Measurements from ENCODE around the gene CYP3A5.
"Not testable (repeated sequence)": the region's sequence is repeated elsewhere in the genome, so short reads cannot be mapped to it uniquely, and the experiment has no call there.

Gene CYP3A5

GRCh38 chr7:99685129-99685758 is 5.4 kb upstream of the CYP3A5 start:
- no peak for DNase-seq

GRCh38 chr7:99679032-99679399 is 780 bp downstream of the CYP3A5 start:
- no peak for DNase-seq

- DNase-seq, result no peak
Observed at GRCh38 chr7:99677648-99678045, 2.1 kb downstream of the CYP3A5 start.

GRCh38 chr7:99677013-99677647 is 2.7 kb downstream of the CYP3A5 start:
- DNase-seq, result no peak

- no peak for DNase-seq
Observed at GRCh38 chr7:99674995-99675742, 4.6 kb downstream of the CYP3A5 start.

GRCh38 chr7:99672573-99672972 is 7.2 kb downstream of the CYP3A5 start:
- no peak for DNase-seq

GRCh38 chr7:99669782-99670181 is 10.0 kb downstream of the CYP3A5 start:
- no peak for DNase-seq

GRCh38 chr7:99668541-99668940 is 11.3 kb downstream of the CYP3A5 start:
- no peak for DNase-seq

GRCh38 chr7:99667179-99667578 is 12.6 kb downstream of the CYP3A5 start:
- no peak for DNase-seq

GRCh38 chr7:99666013-99666395 is 13.8 kb downstream of the CYP3A5 start:
- peak; percentile 81 for DNase-seq

GRCh38 chr7:99665312-99666012 is 14.3 kb downstream of the CYP3A5 start:
- DNase-seq, result no peak

- DNase-seq, result not testable (repeated sequence)
Observed at GRCh38 chr7:99657879-99658278, 21.9 kb downstream of the CYP3A5 start.

- DNase-seq, result not testable (repeated sequence)
Observed at GRCh38 chr7:99654626-99655025, 25.2 kb downstream of the CYP3A5 start.

- no peak for DNase-seq
Observed at GRCh38 chr7:99653754-99654153, 26.0 kb downstream of the CYP3A5 start.

- not testable (repeated sequence) for DNase-seq
Observed at GRCh38 chr7:99653269-99653668, 26.5 kb downstream of the CYP3A5 start.

- DNase-seq, result no peak
Observed at GRCh38 chr7:99652671-99653070, 27.1 kb downstream of the CYP3A5 start.

GRCh38 chr7:99651290-99651689 is 28.5 kb downstream of the CYP3A5 start:
- no peak for DNase-seq

GRCh38 chr7:99648843-99649242 is 31.0 kb downstream of the CYP3A5 start:
- DNase-seq, result no peak

GRCh38 chr7:99645590-99645989 is 34.2 kb downstream of the CYP3A5 start:
- no peak for DNase-seq

- no peak for DNase-seq
Observed at GRCh38 chr7:99644431-99644830, 35.4 kb downstream of the CYP3A5 start.

GRCh38 chr7:99643464-99643863 is 36.3 kb downstream of the CYP3A5 start:
- no peak for DNase-seq

- DNase-seq, result no peak
Observed at GRCh38 chr7:99642027-99642426, 37.8 kb downstream of the CYP3A5 start.

GRCh38 chr7:99639267-99639666 is 40.5 kb downstream of the CYP3A5 start:
- no peak for DNase-seq

- no peak for DNase-seq
Observed at GRCh38 chr7:99638731-99639130, 41.1 kb downstream of the CYP3A5 start.

Data from GF-D8 (cell line).